ENCODE data around the gene HNRNPA2B1. TPM values are rescaled to one million over a fixed set of nuclear protein-coding genes. Genes with fewer than 3 reads are reported as not detected.
"Not testable (repeated sequence)": the region's sequence is repeated elsewhere in the genome, so short reads cannot be mapped to it uniquely, and the experiment has no call there.

HNRNPA2B1 gene
- total and polyA plus RNA-seq, 2 donors: 186 to 496 TPM

- Histone ChIP-seq H3K36me3 (ENCODE audit: insufficient read depth) (no peaks in the 10 kb centered on the region), H3K4me1 (ENCODE audit: insufficient read depth) (no peaks in the 10 kb centered on the region), H3K27ac (ENCODE audit: low read depth) (no peak overlapping the region), H3K4me3 (ENCODE audit: low read depth, low read length) (no peak overlapping the region)
- WGBS: 93% methylated on average over 2 of the region's 2 CpGs
- DNase-seq (ENCODE audit: extremely low spot score): no peak
Measured at GRCh38 chr7:26171601-26172000, 28.9 kb downstream of the HNRNPA2B1 start.

- H3K4me3 ChIP-seq (ENCODE audit: low read depth, low read length): no peak overlapping the region
- DNase-seq (ENCODE audit: extremely low spot score): no peak
- 86% methylated on average over 1 of the region's 1 CpG for WGBS
- no peaks in the 10 kb centered on the region for H3K4me1 ChIP-seq (ENCODE audit: insufficient read depth)
- H3K27ac ChIP-seq (ENCODE audit: low read depth): no peak overlapping the region
- no peaks in the 10 kb centered on the region for H3K36me3 ChIP-seq (ENCODE audit: insufficient read depth)
Measured at GRCh38 chr7:26170663-26171062, 29.9 kb downstream of the HNRNPA2B1 start.

GRCh38 chr7:26169271-26169670, 31.3 kb downstream of the HNRNPA2B1 start:
- Histone ChIP-seq H3K4me3 (ENCODE audit: low read depth, low read length) (no peak overlapping the region), H3K36me3 (ENCODE audit: insufficient read depth) (no peaks in the 10 kb centered on the region), H3K27ac (ENCODE audit: low read depth) (no peak overlapping the region), H3K4me1 (ENCODE audit: insufficient read depth) (no peaks in the 10 kb centered on the region)
- DNase-seq (ENCODE audit: extremely low spot score): no peak
- WGBS: 75% methylated on average over 3 of the region's 3 CpGs

GRCh38 chr7:26168458-26169023, 32.0 kb downstream of the HNRNPA2B1 start:
- WGBS: 81% methylated on average over 6 of the region's 6 CpGs
- Histone ChIP-seq H3K36me3 (ENCODE audit: insufficient read depth) (no peaks in the 10 kb centered on the region), H3K27ac (ENCODE audit: low read depth) (no peak overlapping the region), H3K4me3 (ENCODE audit: low read depth, low read length) (no peak overlapping the region), H3K4me1 (ENCODE audit: insufficient read depth) (no peaks in the 10 kb centered on the region)
- DNase-seq (ENCODE audit: extremely low spot score): no peak

GRCh38 chr7:26167303-26167934, 33.1 kb downstream of the HNRNPA2B1 start:
- no peak for DNase-seq (ENCODE audit: extremely low spot score)
- no peaks in the 10 kb centered on the region for H3K4me1 ChIP-seq (ENCODE audit: insufficient read depth)
- H3K27ac ChIP-seq (ENCODE audit: low read depth): no peak overlapping the region
- no peak overlapping the region for H3K4me3 ChIP-seq (ENCODE audit: low read depth, low read length)
- WGBS: 80% methylated on average over 3 of the region's 3 CpGs
- H3K36me3 ChIP-seq (ENCODE audit: insufficient read depth): no peaks in the 10 kb centered on the region

- 81% methylated on average over 5 of the region's 5 CpGs for WGBS
- Histone ChIP-seq H3K36me3 (ENCODE audit: insufficient read depth) (no peaks in the 10 kb centered on the region), H3K4me3 (ENCODE audit: low read depth, low read length) (no peak overlapping the region), H3K27ac (ENCODE audit: low read depth) (no peak overlapping the region), H3K4me1 (ENCODE audit: insufficient read depth) (no peaks in the 10 kb centered on the region)
- no peak for DNase-seq (ENCODE audit: extremely low spot score)
Measured at GRCh38 chr7:26166684-26167266, 33.8 kb downstream of the HNRNPA2B1 start.

GRCh38 chr7:26165950-26166683, 34.4 kb downstream of the HNRNPA2B1 start:
- DNase-seq (ENCODE audit: extremely low spot score): no peak
- Histone ChIP-seq H3K36me3 (ENCODE audit: insufficient read depth) (no peaks in the 10 kb centered on the region), H3K4me1 (ENCODE audit: insufficient read depth) (no peaks in the 10 kb centered on the region), H3K27ac (ENCODE audit: low read depth) (no peak overlapping the region), H3K4me3 (ENCODE audit: low read depth, low read length) (no peak overlapping the region)
- 60% methylated on average over 9 of the region's 9 CpGs for WGBS

GRCh38 chr7:26163804-26164203, 36.7 kb downstream of the HNRNPA2B1 start:
- DNase-seq (ENCODE audit: extremely low spot score): not testable (repeated sequence)
- 61% methylated on average over 1 of the region's 1 CpG for WGBS

GRCh38 chr7:26162431-26162830, 38.1 kb downstream of the HNRNPA2B1 start:
- Histone ChIP-seq H3K4me3 (ENCODE audit: low read depth, low read length) (no peak overlapping the region), H3K4me1 (ENCODE audit: insufficient read depth) (no peaks in the 10 kb centered on the region), H3K27ac (ENCODE audit: low read depth) (no peak overlapping the region), H3K36me3 (ENCODE audit: insufficient read depth) (no peaks in the 10 kb centered on the region)
- WGBS: 76% methylated on average over 2 of the region's 2 CpGs
- no peak for DNase-seq (ENCODE audit: extremely low spot score)

More at GRCh38 chr7:26163804-26164203, 36.7 kb downstream of the HNRNPA2B1 start:
- not testable (repeated sequence) for H3K36me3 ChIP-seq (ENCODE audit: insufficient read depth); H3K4me1 ChIP-seq (ENCODE audit: insufficient read depth); H3K27ac ChIP-seq (ENCODE audit: low read depth); H3K4me3 ChIP-seq (ENCODE audit: low read depth, low read length)

- Histone ChIP-seq H3K36me3 (ENCODE audit: insufficient read depth) (no peaks in the 10 kb centered on the region), H3K4me1 (ENCODE audit: insufficient read depth) (no peaks in the 10 kb centered on the region), H3K27ac (ENCODE audit: low read depth) (no peak overlapping the region), H3K4me3 (ENCODE audit: low read depth, low read length) (no peak overlapping the region)
- no peak for DNase-seq (ENCODE audit: extremely low spot score)
- 84% methylated on average over 2 of the region's 2 CpGs for WGBS
Measured at GRCh38 chr7:26160896-26161295, 39.6 kb downstream of the HNRNPA2B1 start.

GRCh38 chr7:26159243-26159642, 41.3 kb downstream of the HNRNPA2B1 start:
- Histone ChIP-seq H3K4me1 (ENCODE audit: insufficient read depth) (no peaks in the 10 kb centered on the region), H3K36me3 (ENCODE audit: insufficient read depth) (no peaks in the 10 kb centered on the region), H3K4me3 (ENCODE audit: low read depth, low read length) (no peak overlapping the region), H3K27ac (ENCODE audit: low read depth) (no peak overlapping the region)
- WGBS: 64% methylated on average over 2 of the region's 2 CpGs
- no peak for DNase-seq (ENCODE audit: extremely low spot score)

- no peak overlapping the region for H3K27ac ChIP-seq (ENCODE audit: low read depth)
- WGBS: 66% methylated on average over 4 of the region's 4 CpGs
- no peaks in the 10 kb centered on the region for H3K4me1 ChIP-seq (ENCODE audit: insufficient read depth)
- no peak for DNase-seq (ENCODE audit: extremely low spot score)
- no peak overlapping the region for H3K4me3 ChIP-seq (ENCODE audit: low read depth, low read length)
- no peaks in the 10 kb centered on the region for H3K36me3 ChIP-seq (ENCODE audit: insufficient read depth)
Measured at GRCh38 chr7:26157520-26158105, 42.9 kb downstream of the HNRNPA2B1 start.

- Histone ChIP-seq H3K4me3 (ENCODE audit: low read depth, low read length) (no peak overlapping the region), H3K36me3 (ENCODE audit: insufficient read depth) (no peaks in the 10 kb centered on the region), H3K27ac (ENCODE audit: low read depth) (no peak overlapping the region), H3K4me1 (ENCODE audit: insufficient read depth) (no peaks in the 10 kb centered on the region)
- no peak for DNase-seq (ENCODE audit: extremely low spot score)
- WGBS: 75% methylated on average over 20 of the region's 20 CpGs
Measured at GRCh38 chr7:26156451-26157420, 43.8 kb downstream of the HNRNPA2B1 start.

Measured in urinary bladder (tissue), 4 donors.